Astrocyte (in vitro differentiated cells and primary cell): ENCODE data around the gene MAST3.

ENCODE experiments used
- EZH2 ChIP-seq: IDR thresholded peaks from 2 replicates; pipeline ENCODE4 v1.6.1; 2012; ENCODE audit warnings: mild to moderate bottlenecking, low read length, inconsistent platforms; ENCODE audit not compliant: insufficient read depth
- TF ChIP-seq, protein P1 (sequence below): IDR thresholded peaks from 2 replicates; pipeline ENCODE4 v1.5.1; 2011; ENCODE audit warnings: low read depth, mild to moderate bottlenecking, inconsistent platforms, low read length, moderate library complexity; ENCODE audit not compliant: insufficient read depth

DNA sequence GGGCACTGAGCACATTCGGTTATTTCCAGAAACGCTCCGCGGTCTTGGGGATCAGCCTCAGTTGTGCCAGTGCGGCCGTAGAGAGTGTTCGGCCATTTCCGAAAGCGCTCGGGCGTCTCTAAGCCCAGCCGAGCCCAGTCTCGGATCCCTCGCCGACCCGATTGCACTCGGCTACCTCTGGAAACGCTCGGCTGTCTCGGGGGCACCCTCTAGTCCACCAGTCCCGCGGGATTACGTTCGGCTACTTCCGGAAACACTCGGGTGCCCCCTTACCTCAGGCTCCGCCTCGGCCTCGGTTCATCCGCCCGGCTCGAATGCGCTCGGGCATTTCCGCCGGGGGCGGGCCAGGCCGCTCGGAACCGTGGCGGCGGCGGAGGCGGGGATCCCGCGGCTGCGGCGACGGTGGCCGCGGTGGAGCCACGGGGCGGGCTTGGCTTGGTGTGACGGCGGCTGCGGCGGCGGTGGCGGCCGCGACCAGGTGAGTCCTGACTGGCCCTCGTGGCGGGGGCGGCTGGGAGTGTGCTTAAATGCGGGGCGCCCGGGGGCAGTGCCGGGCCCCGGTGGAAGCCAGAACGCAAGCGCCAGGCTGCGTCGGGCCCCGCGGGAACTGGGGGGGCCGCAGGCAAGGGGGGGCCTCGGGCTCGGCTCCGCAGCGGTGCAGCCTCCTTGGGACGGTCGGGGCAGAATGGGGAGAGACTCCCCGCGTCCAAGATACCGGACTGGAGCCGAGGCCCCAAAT, 55.4 kb downstream of the MAST3 start, which contains the start of gene PIK3R2:
- TF ChIP-seq, protein P1, sequence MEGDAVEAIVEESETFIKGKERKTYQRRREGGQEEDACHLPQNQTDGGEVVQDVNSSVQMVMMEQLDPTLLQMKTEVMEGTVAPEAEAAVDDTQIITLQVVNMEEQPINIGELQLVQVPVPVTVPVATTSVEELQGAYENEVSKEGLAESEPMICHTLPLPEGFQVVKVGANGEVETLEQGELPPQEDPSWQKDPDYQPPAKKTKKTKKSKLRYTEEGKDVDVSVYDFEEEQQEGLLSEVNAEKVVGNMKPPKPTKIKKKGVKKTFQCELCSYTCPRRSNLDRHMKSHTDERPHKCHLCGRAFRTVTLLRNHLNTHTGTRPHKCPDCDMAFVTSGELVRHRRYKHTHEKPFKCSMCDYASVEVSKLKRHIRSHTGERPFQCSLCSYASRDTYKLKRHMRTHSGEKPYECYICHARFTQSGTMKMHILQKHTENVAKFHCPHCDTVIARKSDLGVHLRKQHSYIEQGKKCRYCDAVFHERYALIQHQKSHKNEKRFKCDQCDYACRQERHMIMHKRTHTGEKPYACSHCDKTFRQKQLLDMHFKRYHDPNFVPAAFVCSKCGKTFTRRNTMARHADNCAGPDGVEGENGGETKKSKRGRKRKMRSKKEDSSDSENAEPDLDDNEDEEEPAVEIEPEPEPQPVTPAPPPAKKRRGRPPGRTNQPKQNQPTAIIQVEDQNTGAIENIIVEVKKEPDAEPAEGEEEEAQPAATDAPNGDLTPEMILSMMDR: no peak
- TF ChIP-seq EZH2: no peak
